ENCODE data around the gene FBXW8. TPM values are rescaled to one million over a fixed set of nuclear protein-coding genes. Genes with fewer than 3 reads are reported as not detected.

The FBXW8 gene
- total RNA-seq, 1 experiment from 2014 or later: 24.2 TPM

GRCh38 chr12:116958402-116959197 lies 47.9 kb downstream of the FBXW8 start:
- POLR2A ChIA-PET: no interaction called here
- CTCF ChIA-PET: interaction anchor here (0.6 to 1.1 kb wide), 3 partner anchors 255 to 722 kb away, joined by 3 to 4 read pairs (median 4); no protein-coding TSS in a partner anchor
- no peak overlapping the region for H3K4me3 Mint-ChIP-seq (ENCODE audit: unreplicated experiment)
- H3K9me3 Mint-ChIP-seq (ENCODE audit: unreplicated experiment): no peaks in the 10 kb centered on the region
- no peaks in the 10 kb centered on the region for H3K4me1 Mint-ChIP-seq (ENCODE audit: insufficient read depth, unreplicated experiment)
- H3K27ac Mint-ChIP-seq (ENCODE audit: low read depth, unreplicated experiment): no peak overlapping the region
- intact Hi-C loops (cut with micrococcal nuclease): loop anchor here (5.0 kb wide), 1 partner anchor 221 kb away; the partner anchor contains the start of genes RNFT2 and SPRING1
- no peaks in the 10 kb centered on the region for H3K27me3 Mint-ChIP-seq (ENCODE audit: insufficient read depth, unreplicated experiment)
- BruUV-seq (replicated peaks): no TSS peak
- TF ChIP-seq CTCF (IDR thresholded peaks at IDR 0.05; ENCODE audit: unreplicated experiment): no peak
- H3K36me3 Mint-ChIP-seq (ENCODE audit: insufficient read depth, unreplicated experiment): peaks cover 15% of the 10 kb centered on the region
- no peak for DNase-seq (ENCODE audit: unreplicated experiment)

- DNase-seq (ENCODE audit: unreplicated experiment): no peak
- CTCF ChIA-PET: interaction anchor here (1.0 to 1.4 kb wide), 2 partner anchors 244 to 723 kb away, joined by 3 to 5 read pairs; no protein-coding TSS in a partner anchor
- Mint-ChIP-seq H3K36me3 (ENCODE audit: insufficient read depth, unreplicated experiment) (peaks cover 18% of the 10 kb centered on the region), H3K4me1 (ENCODE audit: insufficient read depth, unreplicated experiment) (no peaks in the 10 kb centered on the region), H3K4me3 (ENCODE audit: unreplicated experiment) (no peak overlapping the region), H3K27ac (ENCODE audit: low read depth, unreplicated experiment) (no peak overlapping the region), H3K27me3 (ENCODE audit: insufficient read depth, unreplicated experiment) (no peaks in the 10 kb centered on the region), H3K9me3 (ENCODE audit: unreplicated experiment) (no peaks in the 10 kb centered on the region)
- intact Hi-C loops (cut with micrococcal nuclease): loop anchor here (5.0 kb wide), 1 partner anchor 222 kb away; the partner anchor contains the start of genes RNFT2 and SPRING1
- no peak for TF ChIP-seq CTCF (IDR thresholded peaks at IDR 0.05; ENCODE audit: unreplicated experiment)
- BruUV-seq (replicated peaks): no TSS peak
- POLR2A ChIA-PET: no interaction called here
Measured at GRCh38 chr12:116959198-116959460, 48.4 kb downstream of the FBXW8 start.

- BruUV-seq (replicated peaks): no TSS peak
- CTCF ChIA-PET: interaction anchor here (0.7 to 1.4 kb wide), 3 partner anchors 244 to 258 kb away, joined by 4 to 7 read pairs (median 5); no protein-coding TSS in a partner anchor
- Mint-ChIP-seq H3K4me3 (ENCODE audit: unreplicated experiment) (no peak overlapping the region), H3K27ac (ENCODE audit: low read depth, unreplicated experiment) (no peak overlapping the region), H3K27me3 (ENCODE audit: insufficient read depth, unreplicated experiment) (no peaks in the 10 kb centered on the region), H3K4me1 (ENCODE audit: insufficient read depth, unreplicated experiment) (no peaks in the 10 kb centered on the region), H3K9me3 (ENCODE audit: unreplicated experiment) (no peaks in the 10 kb centered on the region), H3K36me3 (ENCODE audit: insufficient read depth, unreplicated experiment) (peaks cover 22% of the 10 kb centered on the region)
- intact Hi-C loops (cut with micrococcal nuclease): loop anchor here (5.0 kb wide), 1 partner anchor 223 kb away; the partner anchor contains the start of genes RNFT2 and SPRING1
- DNase-seq (ENCODE audit: unreplicated experiment): no peak
- TF ChIP-seq CTCF (IDR thresholded peaks at IDR 0.05; ENCODE audit: unreplicated experiment): no peak
- POLR2A ChIA-PET: interaction anchor here (0.6 to 0.8 kb wide), 2 partner anchors 9 to 251 kb away, joined by 3 to 4 read pairs; no protein-coding TSS in a partner anchor
Measured at GRCh38 chr12:116959845-116960514, 49.2 kb downstream of the FBXW8 start.

GRCh38 chr12:116962197-116962596 lies 51.4 kb downstream of the FBXW8 start:
- H3K36me3 Mint-ChIP-seq (ENCODE audit: insufficient read depth, unreplicated experiment): peaks cover 35% of the 10 kb centered on the region
- intact Hi-C loops (cut with micrococcal nuclease): no loop called here
- BruUV-seq (replicated peaks): no TSS peak
- H3K4me1 Mint-ChIP-seq (ENCODE audit: insufficient read depth, unreplicated experiment): no peaks in the 10 kb centered on the region
- DNase-seq (ENCODE audit: unreplicated experiment): no peak
- H3K4me3 Mint-ChIP-seq (ENCODE audit: unreplicated experiment): no peak overlapping the region
- H3K27ac Mint-ChIP-seq (ENCODE audit: low read depth, unreplicated experiment): no peak overlapping the region
- no peaks in the 10 kb centered on the region for H3K27me3 Mint-ChIP-seq (ENCODE audit: insufficient read depth, unreplicated experiment)
- CTCF ChIA-PET: interaction anchor here (0.8 kb wide), 1 partner anchor 253 kb away, joined by 3 read pairs; no protein-coding TSS in a partner anchor
- POLR2A ChIA-PET: no interaction called here
- no peak for TF ChIP-seq CTCF (IDR thresholded peaks at IDR 0.05; ENCODE audit: unreplicated experiment)
- no peaks in the 10 kb centered on the region for H3K9me3 Mint-ChIP-seq (ENCODE audit: unreplicated experiment)

Data from MCF 10A (cell line).